ENCODE measurements around the gene PI4K2A.

DNA sequence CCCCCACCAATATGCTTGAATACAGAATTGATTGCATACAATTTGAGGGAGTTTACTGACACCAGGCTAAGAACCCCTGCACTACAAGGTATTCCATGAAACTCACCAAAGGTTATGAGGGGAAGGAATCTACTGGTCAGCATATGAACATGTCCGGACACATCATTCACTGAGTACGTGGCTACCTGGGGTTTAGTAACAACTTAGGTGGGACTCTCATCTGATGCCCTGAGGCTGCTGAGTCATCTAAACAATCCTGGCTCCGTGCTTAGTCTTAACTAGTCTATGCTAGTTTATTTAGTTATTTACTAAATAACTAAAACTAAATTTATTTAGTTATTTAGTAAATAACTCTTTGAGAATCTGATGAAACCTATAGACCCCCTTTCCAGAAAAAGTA is 11.3 kb downstream of the PI4K2A start:
- TF ChIP-seq POLR2AphosphoS5 (IDR thresholded peaks at IDR 0.05) (no peak), POLR2A (IDR thresholded peaks at IDR 0.05) (no peak)
- TF ChIP-seq, protein P1, sequence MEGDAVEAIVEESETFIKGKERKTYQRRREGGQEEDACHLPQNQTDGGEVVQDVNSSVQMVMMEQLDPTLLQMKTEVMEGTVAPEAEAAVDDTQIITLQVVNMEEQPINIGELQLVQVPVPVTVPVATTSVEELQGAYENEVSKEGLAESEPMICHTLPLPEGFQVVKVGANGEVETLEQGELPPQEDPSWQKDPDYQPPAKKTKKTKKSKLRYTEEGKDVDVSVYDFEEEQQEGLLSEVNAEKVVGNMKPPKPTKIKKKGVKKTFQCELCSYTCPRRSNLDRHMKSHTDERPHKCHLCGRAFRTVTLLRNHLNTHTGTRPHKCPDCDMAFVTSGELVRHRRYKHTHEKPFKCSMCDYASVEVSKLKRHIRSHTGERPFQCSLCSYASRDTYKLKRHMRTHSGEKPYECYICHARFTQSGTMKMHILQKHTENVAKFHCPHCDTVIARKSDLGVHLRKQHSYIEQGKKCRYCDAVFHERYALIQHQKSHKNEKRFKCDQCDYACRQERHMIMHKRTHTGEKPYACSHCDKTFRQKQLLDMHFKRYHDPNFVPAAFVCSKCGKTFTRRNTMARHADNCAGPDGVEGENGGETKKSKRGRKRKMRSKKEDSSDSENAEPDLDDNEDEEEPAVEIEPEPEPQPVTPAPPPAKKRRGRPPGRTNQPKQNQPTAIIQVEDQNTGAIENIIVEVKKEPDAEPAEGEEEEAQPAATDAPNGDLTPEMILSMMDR (IDR thresholded peaks at IDR 0.05) = no peak

Measured in prostate gland (tissue), 2 donors.